Retinal pigment epithelial cell (primary cell): ENCODE data around the gene MYO7A.
A peak's percentile ranks its signal among the peaks of the same experiment; 100 is the strongest.

Source experiments
- DNase-seq: peaks from one replicate; pipeline ENCODE4 v3.0.0-alpha.2; 2010; ENCODE audit warnings: low read depth
- H3K4me3 ChIP-seq: 2 replicates; pipeline ENCODE4 v1.5.1; 2011; ENCODE audit warnings: mild to moderate bottlenecking, low read length, control low read depth, moderate library complexity
- TF ChIP-seq, protein P1 (sequence below): conservative IDR thresholded peaks from 2 replicates; pipeline ENCODE4 v1.5.1; 2011; ENCODE audit warnings: low read depth, low read length, control low read depth, inconsistent platforms

MYO7A gene

GRCh38 chr11:77170107-77170506, 42.1 kb downstream of the MYO7A start:
- peak; percentile 39 for DNase-seq
- TF ChIP-seq, protein P1, sequence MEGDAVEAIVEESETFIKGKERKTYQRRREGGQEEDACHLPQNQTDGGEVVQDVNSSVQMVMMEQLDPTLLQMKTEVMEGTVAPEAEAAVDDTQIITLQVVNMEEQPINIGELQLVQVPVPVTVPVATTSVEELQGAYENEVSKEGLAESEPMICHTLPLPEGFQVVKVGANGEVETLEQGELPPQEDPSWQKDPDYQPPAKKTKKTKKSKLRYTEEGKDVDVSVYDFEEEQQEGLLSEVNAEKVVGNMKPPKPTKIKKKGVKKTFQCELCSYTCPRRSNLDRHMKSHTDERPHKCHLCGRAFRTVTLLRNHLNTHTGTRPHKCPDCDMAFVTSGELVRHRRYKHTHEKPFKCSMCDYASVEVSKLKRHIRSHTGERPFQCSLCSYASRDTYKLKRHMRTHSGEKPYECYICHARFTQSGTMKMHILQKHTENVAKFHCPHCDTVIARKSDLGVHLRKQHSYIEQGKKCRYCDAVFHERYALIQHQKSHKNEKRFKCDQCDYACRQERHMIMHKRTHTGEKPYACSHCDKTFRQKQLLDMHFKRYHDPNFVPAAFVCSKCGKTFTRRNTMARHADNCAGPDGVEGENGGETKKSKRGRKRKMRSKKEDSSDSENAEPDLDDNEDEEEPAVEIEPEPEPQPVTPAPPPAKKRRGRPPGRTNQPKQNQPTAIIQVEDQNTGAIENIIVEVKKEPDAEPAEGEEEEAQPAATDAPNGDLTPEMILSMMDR = no peak
- no peak overlapping the region for H3K4me3 ChIP-seq

DNA sequence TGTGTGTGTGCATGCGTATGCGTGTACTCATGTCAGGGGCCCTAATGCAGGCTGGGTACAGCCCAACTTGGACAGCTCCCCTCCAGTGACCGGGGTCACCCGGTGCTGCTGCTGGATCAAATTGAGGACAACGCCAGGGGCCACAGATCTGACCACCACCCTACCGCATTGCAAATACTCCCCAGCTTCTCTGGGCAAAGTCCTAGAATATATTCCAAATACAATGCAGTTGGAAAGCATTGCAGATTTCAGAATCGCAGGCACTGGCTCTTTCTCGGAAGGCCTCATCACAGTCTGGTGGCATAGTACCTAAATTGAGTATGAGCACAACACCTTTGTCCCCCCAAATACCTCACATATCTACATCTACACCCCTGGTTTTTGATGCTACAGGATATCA, 43.2 kb downstream of the MYO7A start:
- TF ChIP-seq, protein P1 = no peak
- no peak for DNase-seq
- no peak overlapping the region for H3K4me3 ChIP-seq

- no peak overlapping the region for H3K4me3 ChIP-seq
- TF ChIP-seq, protein P1 = no peak
- peak; percentile 56 for DNase-seq
Measured at GRCh38 chr11:77171885-77172665, 44.0 kb downstream of the MYO7A start.

DNA sequence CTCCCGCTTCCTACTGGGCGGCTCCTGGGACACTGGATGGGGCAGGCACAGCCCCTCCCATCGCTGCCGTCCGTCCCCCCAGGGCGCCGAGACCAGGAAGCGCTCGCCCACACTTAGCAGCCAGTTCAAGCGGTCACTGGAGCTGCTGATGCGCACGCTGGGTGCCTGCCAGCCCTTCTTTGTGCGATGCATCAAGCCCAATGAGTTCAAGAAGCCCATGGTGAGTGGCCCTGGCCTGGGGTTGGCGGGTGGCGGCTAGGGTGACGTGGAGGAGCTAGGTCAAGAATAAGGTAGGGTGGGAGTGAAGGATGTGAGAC, 44.6 kb downstream of the MYO7A start:
- TF ChIP-seq, protein P1 = no peak
- DNase-seq = no peak
- H3K4me3 ChIP-seq = no peak overlapping the region

- no peak for DNase-seq
- TF ChIP-seq, protein P1 = no peak
- no peak overlapping the region for H3K4me3 ChIP-seq
Measured at GRCh38 chr11:77173494-77173893, 45.4 kb downstream of the MYO7A start.

- no peak for DNase-seq
- TF ChIP-seq, protein P1 = no peak
- H3K4me3 ChIP-seq = no peak overlapping the region
Measured at GRCh38 chr11:77174559-77174958, 46.5 kb downstream of the MYO7A start.
